Neuronal stem cell (in vitro differentiated cells): Measurements from ENCODE around the gene STXBP5L.
"Not testable (repeated sequence)": the region's sequence is repeated elsewhere in the genome, so short reads cannot be mapped to it uniquely, and the experiment has no call there.

Source experiments
- DNase-seq: peaks from one replicate; pipeline ENCODE4 v3.0.0-alpha.2; 2013; ENCODE audit warnings: low spot score
- H2AFZ ChIP-seq: one replicate; pipeline ENCODE4 v1.6.1; 2013; ENCODE audit warnings: mild to moderate bottlenecking, low read length, inconsistent platforms
- H2AK5ac ChIP-seq: 2 replicates; pipeline ENCODE4 v1.6.1; 2013; ENCODE audit warnings: low read depth, mild to moderate bottlenecking, inconsistent platforms, low read length, moderate library complexity, mixed read lengths
- H2BK120ac ChIP-seq: 2 replicates; pipeline ENCODE4 v1.6.1; 2013; ENCODE audit warnings: low read depth, mild to moderate bottlenecking, inconsistent platforms, low read length, moderate library complexity, mixed read lengths
- H2BK12ac ChIP-seq: one replicate; pipeline ENCODE4 v1.6.1; 2013; ENCODE audit warnings: low read length, inconsistent platforms
- H2BK15ac ChIP-seq: 2 replicates; pipeline ENCODE4 v1.6.1; 2013; ENCODE audit warnings: mild to moderate bottlenecking, low read length, inconsistent platforms, mixed read lengths
- H2BK5ac ChIP-seq: one replicate; pipeline ENCODE4 v1.6.1; 2013; ENCODE audit warnings: inconsistent platforms, mild to moderate bottlenecking, low read length, moderate library complexity
- H3K14ac ChIP-seq: one replicate; pipeline ENCODE4 v1.6.1; 2013; ENCODE audit warnings: low read length, inconsistent platforms
- H3K18ac ChIP-seq: 2 replicates; pipeline ENCODE4 v1.6.1; 2013; ENCODE audit warnings: low read length, inconsistent platforms
- H3K23ac ChIP-seq: 2 replicates; pipeline ENCODE4 v1.6.1; 2013; ENCODE audit warnings: low read depth, mild to moderate bottlenecking, mixed read lengths, low read length, inconsistent platforms; ENCODE audit not compliant: poor library complexity
- H3K27ac ChIP-seq: replicated peaks from 3 replicates; pipeline ENCODE4 v1.5.1; 2013; ENCODE audit warnings: low read length, inconsistent platforms
- H3K27me3 ChIP-seq, 3 experiments: 2 replicates each; pipeline ENCODE4 v1.6.1; 2013; ENCODE audit warnings: low read length in 3 of 3, mild to moderate bottlenecking in 2 of 3, inconsistent platforms in 1 of 3, low read depth in 1 of 3, mixed read lengths in 1 of 3, moderate library complexity in 1 of 3; ENCODE audit not compliant: control insufficient read depth in 3 of 3, insufficient read depth in 3 of 3
- H3K36me3 ChIP-seq, 2 donors: replicated peaks in 1 of 2; 2 replicates each; pipeline ENCODE4 v1.6.1; 2013; ENCODE audit warnings: low read length in 2 of 2; ENCODE audit not compliant: control insufficient read depth in 2 of 2, insufficient read depth in 2 of 2
- H3K4ac ChIP-seq: 2 replicates; pipeline ENCODE4 v1.6.1; 2013; ENCODE audit warnings: inconsistent platforms, mild to moderate bottlenecking, low read length, moderate library complexity
- H3K4me1 ChIP-seq, 2 donors: 1 replicate in 1 of 2; 2 replicates in 1 of 2; pipeline ENCODE4 v1.6.1; 2013; ENCODE audit warnings: low read length in 2 of 2, low read depth in 1 of 2; ENCODE audit not compliant: control insufficient read depth in 2 of 2, insufficient read depth in 1 of 2
- H3K4me2 ChIP-seq: one replicate; pipeline ENCODE4 v1.6.1; 2013; ENCODE audit warnings: mild to moderate bottlenecking, low read length, inconsistent platforms; ENCODE audit not compliant: insufficient read depth, poor library complexity, severe bottlenecking
- H3K4me3 ChIP-seq, 2 donors: 2 replicates each; pipeline ENCODE4 v1.5.1; 2013; ENCODE audit warnings: low read length in 2 of 2, mild to moderate bottlenecking in 2 of 2, inconsistent platforms in 1 of 2, moderate library complexity in 1 of 2
- H3K79me1 ChIP-seq: one replicate; pipeline ENCODE4 v1.6.1; 2013; ENCODE audit warnings: low read depth, mild to moderate bottlenecking, inconsistent platforms, low read length, moderate library complexity
- H3K9ac ChIP-seq: one replicate; pipeline ENCODE4 v1.6.1; 2013; ENCODE audit warnings: mild to moderate bottlenecking, low read depth, low read length, inconsistent platforms; ENCODE audit not compliant: poor library complexity
- H3K9me3 ChIP-seq, 2 donors: replicated peaks in 1 of 2; 2 replicates each; pipeline versions ENCODE3 to v1.6.1; 2013; ENCODE audit warnings: low read length in 2 of 2, mild to moderate bottlenecking in 2 of 2, inconsistent platforms in 1 of 2, low read depth in 1 of 2, mixed read lengths in 1 of 2, moderate library complexity in 1 of 2; ENCODE audit not compliant: control insufficient read depth in 2 of 2, insufficient read depth in 1 of 2
- H4K8ac ChIP-seq: one replicate; pipeline ENCODE4 v1.6.1; 2013; ENCODE audit warnings: low read depth, mild to moderate bottlenecking, inconsistent platforms, low read length, moderate library complexity
- H4K91ac ChIP-seq: one replicate; pipeline ENCODE4 v1.6.1; 2013; ENCODE audit warnings: low read length, low read depth, mild to moderate bottlenecking, inconsistent platforms; ENCODE audit not compliant: poor library complexity
- WGBS, 2 donors: extraction: QIAGEN DNeasy Blood & Tissue Kit; methylation state at CpG; one replicate each; pipeline ENCODE4 v1.1.7; 2013; ENCODE audit warnings: missing lambda C conversion rate in 2 of 2, mixed read lengths in 1 of 2; ENCODE audit not compliant: insufficient read length in 2 of 2, insufficient replicate concordance in 1 of 2; ENCODE audit errors: extremely low coverage in 2 of 2; 5-methylcytosine and 5-hydroxymethylcytosine counted together

STXBP5L gene

GRCh38 chr3:121451752-121452151, 543.7 kb downstream of the STXBP5L start:
- not testable (repeated sequence) for H3K18ac ChIP-seq, DNase-seq, H3K9ac ChIP-seq, H3K4me1 ChIP-seq, H3K27ac ChIP-seq, H3K9me3 ChIP-seq, H2AK5ac ChIP-seq, H4K91ac ChIP-seq, H3K14ac ChIP-seq, H2BK15ac ChIP-seq, H4K8ac ChIP-seq, H3K23ac ChIP-seq, H3K4me3 ChIP-seq, H2BK12ac ChIP-seq, H3K27me3 ChIP-seq, H3K79me1 ChIP-seq, H2BK5ac ChIP-seq, H3K4me2 ChIP-seq, H2BK120ac ChIP-seq, H3K4ac ChIP-seq
- WGBS, 2 donors, result no CpG with 5 or more reads among the region's 12 CpGs
- Histone ChIP-seq H3K36me3 (peaks cover 0 to 45% of the 10 kb centered on the region in 2 donors), H2AFZ (peak overlapping the region; percentile 29)

- Histone ChIP-seq H4K8ac (no peak overlapping the region), H2BK15ac (no peak overlapping the region), H2BK120ac (no peak overlapping the region), H3K27me3 (no peaks in the 10 kb centered on the region), H3K36me3 (peaks cover 17 to 81% of the 10 kb centered on the region in 2 donors), H2BK5ac (no peak overlapping the region), H3K4ac (no peak overlapping the region), H3K4me2 (no peak overlapping the region), H3K14ac (no peak overlapping the region), H3K9me3 (peaks cover 4 to 5% of the 10 kb centered on the region in 2 donors), H3K27ac (no peak overlapping the region), H4K91ac (no peak overlapping the region), H3K23ac (no peak overlapping the region), H3K4me3 (no peak overlapping the region), H2AFZ (no peak overlapping the region), H3K79me1 (peaks cover 3% of the 10 kb centered on the region), H2AK5ac (no peak overlapping the region), H3K4me1 (no peaks in the 10 kb centered on the region), H3K9ac (no peak overlapping the region), H2BK12ac (no peak overlapping the region), H3K18ac (no peak overlapping the region)
- no CpG with 5 or more reads among the region's 3 CpGs for WGBS, 2 donors
- DNase-seq, result no peak
Measured at GRCh38 chr3:121462565-121462964, 554.6 kb downstream of the STXBP5L start.

- no peak overlapping the region for H3K4ac ChIP-seq
- H3K18ac ChIP-seq, result no peak overlapping the region
- no peak for DNase-seq
- H3K4me2 ChIP-seq, result no peak overlapping the region
- no peak overlapping the region for H4K8ac ChIP-seq
- H4K91ac ChIP-seq, result no peak overlapping the region
- H3K4me1 ChIP-seq, result no peaks in the 10 kb centered on the region
- H2AK5ac ChIP-seq, result no peak overlapping the region
- peaks cover 1% of the 10 kb centered on the region for H3K79me1 ChIP-seq
- no peak overlapping the region for H2BK120ac ChIP-seq
- peaks cover 14 to 88% of the 10 kb centered on the region in 2 donors for H3K36me3 ChIP-seq
- no peak overlapping the region for H2BK5ac ChIP-seq
- H3K14ac ChIP-seq, result no peak overlapping the region
- no peak overlapping the region for H3K4me3 ChIP-seq
- H3K9ac ChIP-seq, result no peak overlapping the region
- no peaks in the 10 kb centered on the region for H3K27me3 ChIP-seq
- H3K23ac ChIP-seq, result no peak overlapping the region
- H3K9me3 ChIP-seq, result peaks cover 2 to 3% of the 10 kb centered on the region in 2 donors
- H2BK12ac ChIP-seq, result no peak overlapping the region
- H3K27ac ChIP-seq, result no peak overlapping the region
- H2AFZ ChIP-seq, result no peak overlapping the region
- no peak overlapping the region for H2BK15ac ChIP-seq
Measured at GRCh38 chr3:121463745-121464144, 555.7 kb downstream of the STXBP5L start.

GRCh38 chr3:121467085-121467484, 559.1 kb downstream of the STXBP5L start:
- Histone ChIP-seq H3K79me1 (no peaks in the 10 kb centered on the region), H4K91ac (no peak overlapping the region), H2AFZ (no peak overlapping the region), H3K4me3 (no peak overlapping the region), H3K9me3 (no peaks in the 10 kb centered on the region), H3K23ac (no peak overlapping the region), H3K9ac (no peak overlapping the region), H4K8ac (no peak overlapping the region), H3K27ac (no peak overlapping the region), H3K4ac (no peak overlapping the region), H2BK12ac (no peak overlapping the region), H3K27me3 (no peaks in the 10 kb centered on the region), H3K4me2 (no peak overlapping the region), H2AK5ac (no peak overlapping the region), H2BK5ac (no peak overlapping the region), H3K14ac (no peak overlapping the region), H2BK120ac (no peak overlapping the region), H3K4me1 (no peaks in the 10 kb centered on the region), H3K36me3 (peaks cover 10 to 98% of the 10 kb centered on the region in 2 donors), H2BK15ac (no peak overlapping the region), H3K18ac (no peak overlapping the region)
- WGBS, 2 donors, result no CpG with 5 or more reads among the region's 2 CpGs
- no peak for DNase-seq
